Neural progenitor cell (in vitro differentiated cells): Measurements from ENCODE around the gene VEGFA. TPM values are rescaled to one million over a fixed set of nuclear protein-coding genes. Genes with fewer than 3 reads are reported as not detected.

Source experiments
- DNase-seq: peaks from one replicate; pipeline ENCODE4 v3.0.0-alpha.2; 2016; ENCODE audit warnings: low spot score
- H2AFZ ChIP-seq: fragments of 200-600 bp; sonication (generic); replicated peaks from 2 replicates; pipeline ENCODE4 v1.6.1; 2016; ENCODE audit warnings: antibody characterized with exemption
- H3F3A ChIP-seq: fragments of 200-600 bp; sonication (generic); 2 replicates; pipeline ENCODE4 v1.6.1; 2016; ENCODE audit warnings: antibody characterized with exemption, low read depth
- H3K27ac ChIP-seq: fragments of 200-600 bp; sonication (generic); 2 replicates; pipeline ENCODE4 v1.5.1; 2016; ENCODE audit warnings: mild to moderate bottlenecking
- H3K27me3 ChIP-seq: fragments of 200-600 bp; sonication (generic); 2 replicates; pipeline ENCODE4 v1.6.1; 2016; ENCODE audit warnings: mild to moderate bottlenecking, moderate library complexity
- H3K36me3 ChIP-seq: fragments of 200-600 bp; sonication (generic); 2 replicates; pipeline ENCODE4 v1.5.1; 2016
- H3K4me1 ChIP-seq: fragments of 200-600 bp; sonication (generic); 2 replicates; pipeline ENCODE4 v1.6.1; 2016; ENCODE audit warnings: mixed run types
- H3K4me2 ChIP-seq: fragments of 200-600 bp; sonication (generic); 2 replicates; pipeline ENCODE4 v1.6.1; 2016
- H3K4me3 ChIP-seq: fragments of 200-600 bp; sonication (generic); 2 replicates; pipeline ENCODE4 v1.5.1; 2016
- H3K79me2 ChIP-seq: fragments of 200-600 bp; sonication (generic); 2 replicates; pipeline ENCODE4 v1.6.1; 2016; ENCODE audit warnings: low read depth
- H3K9ac ChIP-seq: fragments of 200-600 bp; sonication (generic); 2 replicates; pipeline ENCODE4 v1.6.1; 2016
- H3K9me3 ChIP-seq: fragments of 200-600 bp; sonication (generic); 2 replicates; pipeline ENCODE4 v1.5.1; 2016; ENCODE audit warnings: low read depth
- H4K20me1 ChIP-seq: fragments of 200-600 bp; sonication (generic); 2 replicates; pipeline ENCODE4 v1.6.1; 2016; ENCODE audit warnings: low read depth
- H3K27ac Mint-ChIP-seq: 3 replicates; pipeline ENCODE4 v1.8.0; 2021; ENCODE audit warnings: mixed read lengths
- H3K27me3 Mint-ChIP-seq: 2 replicates; pipeline ENCODE4 v1.8.0; 2022; ENCODE audit warnings: low read depth, mild to moderate bottlenecking, inconsistent platforms, moderate library complexity, mixed read lengths; ENCODE audit not compliant: insufficient read depth
- H3K36me3 Mint-ChIP-seq: 3 replicates; pipeline ENCODE4 v1.8.0; 2021; ENCODE audit warnings: mixed read lengths
- H3K4me1 Mint-ChIP-seq: 3 replicates; pipeline ENCODE4 v1.8.0; 2021; ENCODE audit warnings: mixed read lengths
- H3K4me3 Mint-ChIP-seq: 3 replicates; pipeline ENCODE4 v1.8.0; 2021; ENCODE audit warnings: mild to moderate bottlenecking, moderate library complexity, mixed read lengths
- H3K9me3 Mint-ChIP-seq: 3 replicates; pipeline ENCODE4 v1.8.0; 2020; ENCODE audit warnings: mixed read lengths
- CTCF ChIP-seq: fragments of 200-600 bp; sonication (generic); IDR thresholded peaks from 2 replicates; pipeline ENCODE4 v1.5.1; 2017; ENCODE audit warnings: antibody characterized with exemption, mild to moderate bottlenecking
- EZH2 ChIP-seq: fragments of 200-600 bp; sonication (generic); IDR thresholded peaks from 2 replicates; pipeline ENCODE4 v1.6.1; 2017; ENCODE audit warnings: antibody characterized with exemption, mild to moderate bottlenecking, moderate library complexity
- EZH2phosphoT487 ChIP-seq: fragments of 200-600 bp; sonication (generic); IDR thresholded peaks from 2 replicates; pipeline ENCODE4 v1.6.1; 2017; ENCODE audit warnings: antibody characterized with exemption
- total RNA-seq: library from RNA; depleted of rRNA; stranded (reverse); fragments of >200 nt; gene quantifications from 2 replicates; pipeline ENCODE4 v1.2.3, GENCODE V29; 2015; ENCODE audit warnings: low replicate concordance

The VEGFA gene
- total RNA-seq, 1 donor from 2014 or later = 49.6 TPM

- Mint-ChIP-seq H3K9me3 (no peaks in the 10 kb centered on the region), H3K27ac (no peak overlapping the region), H3K27me3 (peaks cover 8% of the 10 kb centered on the region), H3K4me3 (no peak overlapping the region), H3K4me1 (peaks cover 12% of the 10 kb centered on the region), H3K36me3 (no peaks in the 10 kb centered on the region)
- H3K9me3 ChIP-seq = no peaks in the 10 kb centered on the region
- no peak overlapping the region for H2AFZ ChIP-seq
- H3K27me3 ChIP-seq = no peaks in the 10 kb centered on the region
- H3K9ac ChIP-seq = no peak overlapping the region
- no peaks in the 10 kb centered on the region for H3K36me3 ChIP-seq
- H3K4me1 ChIP-seq = peaks cover 4% of the 10 kb centered on the region
- no peak for DNase-seq
- H3K79me2 ChIP-seq = no peaks in the 10 kb centered on the region
- H3F3A ChIP-seq = no peaks in the 10 kb centered on the region
- no peak overlapping the region for H3K4me2 ChIP-seq
- no peak overlapping the region for H3K27ac ChIP-seq
- H4K20me1 ChIP-seq = no peaks in the 10 kb centered on the region
- TF ChIP-seq EZH2 = no peak
- TF ChIP-seq EZH2phosphoT487 = no peak
- no peak for TF ChIP-seq CTCF
- H3K4me3 ChIP-seq = no peak overlapping the region
Observed at GRCh38 chr6:43753570-43754183, 16.3 kb upstream of the VEGFA start.

- H3K27ac Mint-ChIP-seq = peak overlapping the region; percentile 8
- Histone ChIP-seq H3K27ac (no peak overlapping the region), H3K9me3 (no peaks in the 10 kb centered on the region), H2AFZ (peak overlapping the region; percentile 55), H3F3A (no peaks in the 10 kb centered on the region), H3K4me1 (peaks cover 10% of the 10 kb centered on the region), H3K9ac (no peak overlapping the region), H3K4me2 (no peak overlapping the region), H3K27me3 (no peaks in the 10 kb centered on the region), H3K36me3 (no peaks in the 10 kb centered on the region), H3K79me2 (no peaks in the 10 kb centered on the region), H3K4me3 (no peak overlapping the region), H4K20me1 (no peaks in the 10 kb centered on the region)
- no peak for DNase-seq
- peaks cover 19% of the 10 kb centered on the region for H3K27me3 Mint-ChIP-seq
- TF ChIP-seq EZH2phosphoT487 (no peak), EZH2 (no peak)
- H3K4me1 Mint-ChIP-seq = peaks cover 16% of the 10 kb centered on the region
- H3K36me3 Mint-ChIP-seq = no peaks in the 10 kb centered on the region
- H3K4me3 Mint-ChIP-seq = no peak overlapping the region
- H3K9me3 Mint-ChIP-seq = no peaks in the 10 kb centered on the region
Observed at GRCh38 chr6:43757966-43758616, 11.9 kb upstream of the VEGFA start.

- H2AFZ ChIP-seq = peak overlapping the region; percentile 55
- H3K4me3 ChIP-seq = no peak overlapping the region
- Mint-ChIP-seq H3K9me3 (no peaks in the 10 kb centered on the region), H3K27ac (peak overlapping the region; percentile 48), H3K4me3 (no peak overlapping the region), H3K36me3 (no peaks in the 10 kb centered on the region), H3K27me3 (peaks cover 19% of the 10 kb centered on the region), H3K4me1 (peaks cover 19% of the 10 kb centered on the region)
- no peaks in the 10 kb centered on the region for H3K9me3 ChIP-seq
- no peaks in the 10 kb centered on the region for H3F3A ChIP-seq
- peaks cover 15% of the 10 kb centered on the region for H3K4me1 ChIP-seq
- DNase-seq = peak; percentile 85
- H3K27me3 ChIP-seq = no peaks in the 10 kb centered on the region
- H3K27ac ChIP-seq = no peak overlapping the region
- no peak overlapping the region for H3K4me2 ChIP-seq
- TF ChIP-seq CTCF (peak; percentile 70), EZH2 (no peak)
- no peaks in the 10 kb centered on the region for H4K20me1 ChIP-seq
- H3K9ac ChIP-seq = no peak overlapping the region
- H3K36me3 ChIP-seq = no peaks in the 10 kb centered on the region
- no peaks in the 10 kb centered on the region for H3K79me2 ChIP-seq
Observed at GRCh38 chr6:43758617-43759050, 11.4 kb upstream of the VEGFA start.
